MM.1S (cell line): ENCODE results near the gene ANKRD1.

Experiments
- CTCF ChIP-seq: fragments of 300-600 bp; sonication (generic); IDR thresholded peaks from 2 replicates; pipeline ENCODE4 v1.5.1; 2016; ENCODE audit warnings: antibody characterized with exemption, low read length, mixed read lengths
- EZH2phosphoT487 ChIP-seq: fragments of 300-600 bp; sonication (generic); IDR thresholded peaks from 2 replicates; pipeline ENCODE4 v1.6.1; 2018; ENCODE audit warnings: antibody characterized with exemption, low read length

- TF ChIP-seq CTCF: no peak
- TF ChIP-seq EZH2phosphoT487: no peak
Measured at GRCh38 chr10:90889636-90890035, 31.3 kb downstream of the ANKRD1 start.
